Psoas muscle (tissue), 8 donors: Measurements from ENCODE around the gene RTBDN. TPM values are rescaled to one million over a fixed set of nuclear protein-coding genes. Genes with fewer than 3 reads are reported as not detected.

Experiments used
- ATAC-seq, 4 donors: fragments of 200-7000 bp; cut with Tn5 transposase; one replicate each; pipeline ENCODE4 v1.9.1; 2020; ENCODE audit warnings: moderate library complexity in 3 of 4, mild to moderate bottlenecking in 2 of 4
- DNase-seq, 2 donors: peaks; one replicate each; pipeline ENCODE4 v3.0.0-alpha.2; 2020
- H3K27ac ChIP-seq: fragments of 200-600 bp; one replicate; pipeline ENCODE4 v1.8.0; 2022
- H3K27me3 ChIP-seq, 3 donors: fragments of 200-600 bp in 1 of 3; one replicate each; pipeline versions ENCODE4 v1.6.1 to v1.8.0; 2013 to 2022; ENCODE audit warnings: low read length in 2 of 3, mild to moderate bottlenecking in 2 of 3, moderate library complexity in 1 of 3; ENCODE audit not compliant: insufficient read depth in 3 of 3
- H3K36me3 ChIP-seq, 2 donors: fragments of 200-600 bp in 1 of 2; one replicate each; pipeline versions ENCODE4 v1.6.1 to v1.8.0; 2013 to 2022; ENCODE audit warnings: low read depth in 1 of 2, mild to moderate bottlenecking in 1 of 2, moderate library complexity in 1 of 2; ENCODE audit not compliant: insufficient read depth in 1 of 2
- H3K4me1 ChIP-seq: fragments of 200-600 bp; one replicate; pipeline ENCODE4 v1.8.0; 2022
- H3K4me3 ChIP-seq: fragments of 200-600 bp; one replicate; pipeline ENCODE4 v1.8.0; 2022; ENCODE audit warnings: mild to moderate bottlenecking
- H3K9me3 ChIP-seq: fragments of 200-600 bp; one replicate; pipeline ENCODE4 v1.8.0; 2022
- CTCF ChIP-seq: fragments of 200-600 bp; IDR thresholded peaks from one replicate; pipeline ENCODE4 v1.8.0; 2022; ENCODE audit warnings: antibody characterized with exemption
- WGBS, 3 donors: extraction: QIAGEN DNeasy Blood & Tissue Kit; methylation state at CpG; one replicate each; pipeline versions ENCODE4 v1.1.6 to v1.1.7; 2013; 5-methylcytosine and 5-hydroxymethylcytosine counted together
- intact Hi-C, 2 donors: fragments of 100-400 bp; cut with DNase I; formaldehyde crosslinking; loops; one replicate each; pipeline versions ENCODE4 v1.11.0 to v1.14.2; 2022
- polyA plus RNA-seq, 3 donors: library from polyadenylated mRNA; stranded (reverse); fragments of 200-250 nt; gene quantifications; one replicate each; pipeline ENCODE4 v1.2.3, GENCODE V29; 2013
- total RNA-seq, 4 donors: library from RNA; stranded (reverse); fragmentation: NEBNext Ultra II Directional in 2 of 4; extraction: Animal tissue kit (Norgen Biotek cat#: 25700) in 2 of 4; gene quantifications; one replicate each; pipeline versions ENCODE4 v1.2.1 to v1.2.4, GENCODE V29; 2021 to 2023
- donor health status: healthy with polysubstance abuse.
- donor health status: DM: no; HTN: no; CAD: no; lungs with moderate emphysema.
- donor health status: Bipolar disorder and iron deficiency.
- donor health status: healthy.
- donor health status: DM: yes; HTN: yes; CAD: no.
- donor health status: DM: no; HTN: no; CAD: no.
- donor health status: DM: no; HTN: no; CAD: no.
- donor health status: DM: yes; HTN: yes; CAD: no.

Gene RTBDN
- total and polyA plus RNA-seq, 7 donors, result 0.05 TPM; not detected in 6

GRCh38 chr19:12871681-12872080 lies 37.3 kb upstream of the RTBDN start:
- intact Hi-C loops, result no loop called here
- Histone ChIP-seq H3K4me1 (peaks cover 4% of the 10 kb centered on the region), H3K36me3 (peaks cover 0 to 22% of the 10 kb centered on the region in 2 donors), H3K4me3 (no peak overlapping the region), H3K27me3 (peaks cover 0 to 11% (median 6%) of the 10 kb centered on the region in 3 donors), H3K9me3 (no peaks in the 10 kb centered on the region), H3K27ac (no peak overlapping the region)
- DNase-seq, result no peak
- no peak for TF ChIP-seq CTCF
- ATAC-seq, result no peak
- WGBS, 3 donors, result 48 to 66% (median 62%) methylated on average over 3 of the region's 3 CpGs

- DNase-seq (no peak), ATAC-seq (no peak)
- Histone ChIP-seq H3K27ac (no peak overlapping the region), H3K27me3 (peaks cover 0 to 11% (median 6%) of the 10 kb centered on the region in 3 donors), H3K9me3 (no peaks in the 10 kb centered on the region), H3K4me1 (peaks cover 4% of the 10 kb centered on the region), H3K36me3 (no peaks in the 10 kb centered on the region), H3K4me3 (no peak overlapping the region)
- intact Hi-C loops, result no loop called here
- WGBS, 3 donors, result 91 to 96% (median 93%) methylated on average over 9 to 10 of the region's 10 CpGs
- no peak for TF ChIP-seq CTCF
Measured at GRCh38 chr19:12868540-12869112, 34.2 kb upstream of the RTBDN start.

- Histone ChIP-seq H3K9me3 (no peaks in the 10 kb centered on the region), H3K4me3 (peak overlapping the region; percentile 46), H3K27me3 (peaks cover 0 to 11% (median 6%) of the 10 kb centered on the region in 3 donors), H3K36me3 (no peaks in the 10 kb centered on the region), H3K27ac (no peak overlapping the region), H3K4me1 (peaks cover 4% of the 10 kb centered on the region)
- intact Hi-C loops, result no loop called here
- WGBS, 3 donors, result 9 to 12% (median 12%) methylated on average over 42 to 51 of the region's 51 CpGs
- peak; percentile 43 to 66 for DNase-seq
- no peak for TF ChIP-seq CTCF
- ATAC-seq, result peak in 3 of 4 donors; percentile 39 to 57 (median 48)
Measured at GRCh38 chr19:12867120-12868099, 33.0 kb upstream of the RTBDN start.

GRCh38 chr19:12866416-12867119 lies 32.2 kb upstream of the RTBDN start:
- H3K9me3 ChIP-seq, result no peaks in the 10 kb centered on the region
- peaks cover 4% of the 10 kb centered on the region for H3K4me1 ChIP-seq
- H3K27me3 ChIP-seq, result peaks cover 0 to 11% (median 6%) of the 10 kb centered on the region in 3 donors
- no peak for TF ChIP-seq CTCF
- H3K27ac ChIP-seq, result no peak overlapping the region
- H3K4me3 ChIP-seq, result no peak overlapping the region
- intact Hi-C loops, result no loop called here
- DNase-seq (no peak), ATAC-seq (no peak)
- H3K36me3 ChIP-seq, result no peaks in the 10 kb centered on the region
- WGBS, 3 donors, result 86 to 89% (median 86%) methylated on average over 27 to 29 of the region's 29 CpGs
